SU-DHL-6 (cell line): ENCODE data around the gene L3MBTL4.

Experiments
- CTCF ChIP-seq: fragments of 200-600 bp; sonication (generic); IDR thresholded peaks from one replicate; pipeline ENCODE4 v1.5.1; 2017; ENCODE audit warnings: antibody characterized with exemption, mild to moderate bottlenecking, low read length, moderate library complexity; ENCODE audit not compliant: insufficient read depth, poor library complexity, severe bottlenecking
- EZH2phosphoT487 ChIP-seq: fragments of 200-600 bp; sonication (generic), shearing (Covaris generic); conservative IDR thresholded peaks from 2 replicates; pipeline ENCODE4 v1.6.1; 2018; ENCODE audit warnings: mild to moderate bottlenecking, antibody characterized with exemption, low read length, moderate library complexity, mixed read lengths

- no peak for TF ChIP-seq CTCF
- no peak for TF ChIP-seq EZH2phosphoT487
Observed at GRCh38 chr18:6441200-6441599, 26.5 kb upstream of the L3MBTL4 start.
